ENCODE results near the gene FABP1.

FABP1 gene

DNA sequence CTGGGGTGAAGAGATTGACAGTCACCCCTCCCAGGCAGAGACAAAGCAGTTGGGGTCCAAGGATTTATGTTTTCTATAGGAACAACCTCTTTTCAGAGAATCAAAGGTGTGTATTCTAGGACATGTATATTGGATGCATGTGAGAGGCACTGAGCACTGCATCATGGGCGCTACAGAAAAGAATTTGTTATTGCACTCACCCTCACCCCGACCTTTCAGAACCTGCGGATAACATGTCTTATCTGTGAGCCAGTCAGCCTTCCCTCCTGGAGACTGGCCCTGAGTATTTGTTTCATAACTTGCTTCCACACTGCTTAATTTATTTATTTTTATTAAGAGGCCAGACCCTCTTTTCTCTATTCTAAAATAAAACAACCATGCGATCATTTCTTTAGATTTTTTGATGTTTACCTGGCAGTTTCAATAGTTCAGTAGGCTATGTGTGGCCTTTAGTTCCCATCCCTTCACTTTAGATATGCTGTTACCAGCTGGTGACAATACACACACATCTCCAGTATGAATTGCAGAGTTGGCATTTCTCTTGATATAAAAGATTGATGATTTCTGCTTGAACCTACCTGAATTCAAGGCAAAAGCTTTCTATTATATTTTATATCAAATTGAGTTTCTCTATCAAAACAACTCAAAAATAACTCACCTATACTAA, 29.8 kb downstream of the FABP1 start:
- no peak for TF ChIP-seq ZFX (IDR thresholded peaks at IDR 0.05)
- TF ChIP-seq CTCF (conservative IDR thresholded peaks at IDR 0.05) = no peak
- H3K27ac ChIP-seq = no peak overlapping the region

GRCh38 chr2:88097192-88097591, 30.7 kb downstream of the FABP1 start:
- H3K27ac ChIP-seq = no peak overlapping the region

DNA sequence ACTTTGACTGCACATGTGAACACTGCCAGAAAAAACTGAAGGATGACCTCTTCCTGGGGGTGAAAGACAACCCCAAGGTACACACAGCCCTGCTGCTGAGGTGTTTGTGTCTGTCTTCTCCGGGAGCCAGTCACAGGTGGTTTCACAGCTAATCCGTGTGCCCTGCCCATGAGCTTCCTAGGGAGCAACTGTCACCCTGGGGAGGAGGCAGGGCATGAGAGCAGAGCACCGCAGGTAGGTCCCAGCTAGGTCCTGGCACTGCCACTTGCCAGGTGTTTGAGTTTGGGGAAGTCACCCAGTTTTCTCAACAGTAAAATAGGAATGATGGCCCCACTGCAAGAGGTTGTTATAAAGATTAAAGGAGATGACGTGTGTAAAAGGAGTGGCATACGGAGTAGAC, 31.2 kb downstream of the FABP1 start:
- H3K27ac ChIP-seq = no peak overlapping the region
- TF ChIP-seq ZFX (IDR thresholded peaks at IDR 0.05) (no peak), CTCF (conservative IDR thresholded peaks at IDR 0.05) (no peak)

More at GRCh38 chr2:88097192-88097591, 30.7 kb downstream of the FABP1 start:
- no peak for TF ChIP-seq CTCF (conservative IDR thresholded peaks at IDR 0.05)

DNA sequence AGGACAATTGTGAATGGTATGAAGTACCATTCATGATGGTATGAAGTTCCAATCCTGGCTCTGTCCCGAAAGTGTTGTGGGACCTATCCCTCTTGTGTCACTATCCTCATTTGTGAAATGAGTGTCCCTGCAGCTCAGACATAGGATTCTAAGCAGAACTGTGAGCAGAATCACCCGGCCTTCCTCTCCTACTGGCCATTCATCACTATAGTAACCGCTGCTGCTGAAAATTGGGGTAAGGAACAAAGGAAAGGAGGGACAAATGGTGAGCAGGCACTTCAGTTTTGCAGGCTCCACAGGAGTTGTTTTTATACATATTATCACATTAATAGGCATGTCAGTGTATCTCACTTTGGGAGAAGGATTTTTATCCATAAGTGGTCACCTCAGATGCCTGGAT, 32.8 kb downstream of the FABP1 start:
- no peak overlapping the region for H3K27ac ChIP-seq
- no peak for TF ChIP-seq ZFX (IDR thresholded peaks at IDR 0.05)
- no peak for TF ChIP-seq CTCF (conservative IDR thresholded peaks at IDR 0.05)

DNA sequence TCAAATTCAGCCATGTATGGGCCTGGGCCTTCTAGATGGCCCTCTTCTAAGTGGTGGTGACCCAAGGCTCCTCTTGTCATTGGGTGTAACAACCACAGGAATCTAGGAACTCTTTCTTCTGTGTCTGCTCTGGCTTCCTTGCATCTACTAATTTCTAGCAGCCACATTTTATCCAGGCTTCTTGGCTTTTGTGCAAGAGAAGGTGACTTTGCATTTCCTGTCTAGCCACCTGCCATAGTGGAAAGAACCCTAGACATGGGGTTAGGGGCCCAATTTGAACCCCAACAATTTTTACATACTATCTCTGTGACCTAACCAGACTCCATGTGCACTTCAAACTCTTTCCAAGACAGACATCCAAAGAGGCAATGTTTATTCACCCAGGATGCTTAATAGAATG, 35.1 kb downstream of the FABP1 start:
- H3K27ac ChIP-seq = no peak overlapping the region
- TF ChIP-seq CTCF (conservative IDR thresholded peaks at IDR 0.05) (no peak), ZFX (IDR thresholded peaks at IDR 0.05) (no peak)

- no peak overlapping the region for H3K27ac ChIP-seq
- TF ChIP-seq CTCF (conservative IDR thresholded peaks at IDR 0.05) (no peak), ZFX (IDR thresholded peaks at IDR 0.05) (no peak)
Observed at GRCh38 chr2:88091943-88092342, 35.9 kb downstream of the FABP1 start.

DNA sequence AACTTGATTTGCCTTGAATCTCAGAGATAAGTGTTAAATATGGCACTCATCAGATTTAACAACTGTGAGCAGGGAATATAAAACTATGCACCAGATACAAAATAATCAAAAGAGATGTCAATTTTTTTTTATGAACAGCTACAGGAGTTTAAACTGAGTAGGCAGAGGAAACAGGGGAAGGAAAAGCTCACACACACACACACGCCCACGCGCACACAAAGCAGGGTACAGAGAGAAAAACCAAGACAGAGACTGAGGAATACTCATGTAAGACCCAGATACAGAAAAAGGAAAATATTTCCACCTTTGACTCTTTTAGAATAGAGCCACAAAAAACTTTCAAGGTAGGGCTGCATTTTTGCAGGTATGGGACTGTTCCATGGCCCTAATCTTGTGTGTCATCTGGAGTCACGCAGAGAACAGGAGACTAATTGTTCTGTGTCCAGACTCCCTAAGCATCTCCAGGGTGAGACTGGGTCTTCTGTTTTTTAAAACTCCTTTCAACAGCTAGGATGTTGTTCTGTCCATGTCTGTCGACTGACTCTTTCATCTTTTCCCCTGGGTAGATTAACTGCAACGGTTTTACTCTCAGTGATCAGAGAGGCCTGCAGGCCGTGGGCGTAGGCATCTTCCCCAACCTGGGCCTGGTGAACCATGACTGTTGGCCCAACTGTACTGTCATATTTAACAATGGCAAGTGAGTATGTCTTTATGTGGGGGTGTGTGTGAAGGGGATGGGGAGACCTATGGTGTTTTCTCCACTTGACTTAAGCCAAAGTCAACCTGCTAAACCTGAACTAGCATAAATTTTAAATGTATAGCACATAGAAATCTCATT, 37.2 kb downstream of the FABP1 start:
- no peak overlapping the region for H3K27ac ChIP-seq
- TF ChIP-seq CTCF (conservative IDR thresholded peaks at IDR 0.05) (no peak), ZFX (IDR thresholded peaks at IDR 0.05) (no peak)
